ENCODE results near the gene KCTD7.
"Not testable (repeated sequence)": the region's sequence is repeated elsewhere in the genome, so short reads cannot be mapped to it uniquely, and the experiment has no call there.

Gene KCTD7

DNA sequence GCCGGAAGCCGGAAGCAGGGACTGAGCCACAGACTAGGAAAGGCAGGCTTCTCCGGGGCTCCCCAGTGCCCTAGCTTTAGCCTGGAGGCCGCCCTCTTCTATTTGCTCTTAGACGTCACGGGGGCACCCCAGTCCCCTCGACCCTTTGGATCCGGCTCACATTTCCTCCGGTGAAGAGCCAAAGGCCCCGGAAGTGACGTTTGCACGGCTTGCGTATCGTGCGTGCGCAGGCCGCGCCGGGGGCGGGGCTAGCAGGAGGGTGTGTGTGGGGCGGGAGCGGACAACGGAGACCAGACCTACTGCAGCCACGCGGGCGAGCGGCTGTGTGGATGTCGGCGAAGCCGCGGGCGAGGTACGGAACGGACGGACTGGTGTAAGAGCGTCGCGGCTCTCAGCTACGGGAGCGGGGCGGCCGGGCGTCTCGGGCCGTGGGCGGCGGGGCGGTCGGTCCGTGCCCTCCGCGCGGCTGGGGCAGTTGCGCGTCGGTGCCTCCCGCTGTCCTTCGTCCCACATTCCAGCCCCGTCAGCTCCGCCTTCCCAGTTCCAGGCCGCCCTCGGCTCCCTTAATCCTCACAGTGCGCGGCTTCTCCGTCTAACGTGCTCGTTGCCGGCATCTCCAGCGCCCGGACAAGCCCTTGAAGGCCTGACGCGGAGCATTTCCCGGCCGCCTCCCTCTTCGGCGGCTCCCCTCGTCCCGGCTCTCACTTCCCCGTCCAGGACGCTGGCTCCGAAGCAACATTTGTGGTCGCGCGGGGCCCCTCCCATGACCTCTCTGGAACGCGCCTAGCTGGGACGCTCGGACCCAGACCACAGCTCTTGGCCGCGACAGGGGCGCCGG lies 25.8 kb downstream of the KCTD7 start:
- DNase-seq (ENCODE audit: low read depth in 3 of 3) = peak; percentile 94 to 98 (median 95)

DNA sequence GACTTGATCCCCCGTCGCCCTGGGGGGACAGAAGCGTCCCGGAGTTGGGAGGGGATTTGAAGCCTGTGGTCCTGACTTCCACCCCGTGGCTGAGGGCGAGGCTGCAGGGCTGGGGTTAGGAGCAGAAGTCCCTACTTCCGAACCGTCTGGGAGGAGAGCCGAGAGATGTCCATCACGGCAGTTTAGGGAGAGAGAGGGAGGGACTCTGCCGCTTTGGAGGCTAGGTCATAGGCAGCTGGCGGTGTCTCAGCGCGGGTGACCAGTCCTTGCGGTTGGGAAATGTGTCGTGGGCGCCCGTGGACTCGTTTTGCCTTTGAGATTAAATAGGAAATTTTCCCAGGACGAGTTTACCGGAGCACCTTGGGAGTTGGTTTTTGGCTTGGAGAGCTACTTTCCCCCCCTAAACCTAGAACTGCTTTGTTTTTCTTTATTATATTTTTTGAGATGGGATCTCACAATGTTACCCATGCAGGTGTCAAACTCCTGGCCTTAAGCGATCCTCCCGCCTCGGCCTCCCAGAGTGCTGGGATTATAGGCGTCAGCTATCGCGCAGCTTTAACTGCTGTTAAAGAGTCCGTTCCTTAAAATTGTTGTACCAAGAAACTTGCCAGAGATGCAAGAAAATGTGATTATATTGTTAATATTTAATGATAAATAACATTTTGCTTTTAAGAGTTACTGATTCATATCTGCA lies 26.6 kb downstream of the KCTD7 start:
- DNase-seq (ENCODE audit: low read depth in 3 of 3) = not testable (repeated sequence)

DNA sequence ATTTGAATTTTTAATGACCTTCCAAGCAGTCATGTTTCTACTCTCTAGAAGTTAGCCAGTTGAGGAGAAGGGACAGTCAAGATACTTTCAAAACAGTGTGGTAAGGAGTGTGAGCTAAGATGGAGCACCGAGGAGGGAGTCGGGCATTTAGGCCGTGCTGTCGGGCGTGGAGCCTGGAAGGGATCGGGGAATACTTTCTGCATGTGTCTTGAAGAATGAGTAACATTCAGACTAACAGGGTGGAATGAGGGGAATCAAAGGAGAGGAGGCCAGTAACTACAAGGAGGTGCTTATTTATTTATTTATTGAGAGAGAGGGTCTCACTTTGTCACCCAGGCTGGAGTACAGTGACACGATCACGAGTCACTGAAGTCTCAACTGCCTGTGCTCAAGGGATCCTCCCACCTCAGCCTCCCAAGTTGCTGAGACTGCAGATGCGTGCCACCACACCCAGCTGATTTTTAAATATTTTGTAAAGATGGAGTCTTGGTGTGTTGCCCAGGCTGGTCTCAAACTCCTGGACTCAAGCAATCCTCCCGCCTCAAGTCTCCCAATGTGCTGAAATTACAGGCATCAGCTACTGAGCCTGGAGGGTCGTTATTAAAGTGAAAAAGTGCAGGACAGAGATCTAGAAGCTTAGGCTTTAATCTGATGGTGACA lies 27.3 kb downstream of the KCTD7 start:
- DNase-seq (ENCODE audit: low read depth in 3 of 3) = not testable (repeated sequence)

- no peak for DNase-seq (ENCODE audit: low read depth in 3 of 3)
Observed at GRCh38 chr7:66657798-66658197, 29.1 kb downstream of the KCTD7 start.

DNA sequence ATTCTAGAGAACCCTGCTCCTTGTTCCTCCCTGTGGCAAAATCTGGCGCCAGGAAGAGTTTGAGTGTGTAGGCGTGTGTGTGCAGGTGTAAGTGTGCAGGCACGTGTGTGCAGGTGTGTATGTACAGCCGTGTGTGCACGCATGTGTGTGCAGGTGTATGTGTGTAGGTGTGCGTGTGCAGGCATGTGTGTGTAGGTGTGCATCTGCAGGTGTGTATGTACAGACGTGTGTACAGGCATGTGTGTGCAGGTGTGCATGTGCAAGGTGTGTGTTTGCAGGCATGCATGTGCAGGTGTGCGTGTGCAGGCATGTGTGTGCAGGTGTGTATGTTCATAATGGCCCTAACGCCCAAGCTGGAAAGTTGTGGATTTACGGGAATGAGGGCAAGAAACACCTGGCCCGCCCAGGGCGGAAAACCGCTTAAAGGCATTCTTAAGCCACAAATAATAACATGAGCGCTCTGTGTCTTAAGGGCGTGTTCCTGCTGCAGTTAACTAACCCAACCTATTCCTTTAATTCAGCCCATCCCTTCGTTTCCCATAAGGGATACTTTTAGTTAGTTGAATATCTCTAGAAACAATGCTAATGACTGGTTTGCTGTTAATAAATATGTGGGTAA lies 34.1 kb downstream of the KCTD7 start:
- no peak for DNase-seq (ENCODE audit: low read depth in 3 of 3)

- no peak for DNase-seq (ENCODE audit: low read depth in 3 of 3)
Observed at GRCh38 chr7:66664590-66665293, 36.1 kb downstream of the KCTD7 start.

DNA sequence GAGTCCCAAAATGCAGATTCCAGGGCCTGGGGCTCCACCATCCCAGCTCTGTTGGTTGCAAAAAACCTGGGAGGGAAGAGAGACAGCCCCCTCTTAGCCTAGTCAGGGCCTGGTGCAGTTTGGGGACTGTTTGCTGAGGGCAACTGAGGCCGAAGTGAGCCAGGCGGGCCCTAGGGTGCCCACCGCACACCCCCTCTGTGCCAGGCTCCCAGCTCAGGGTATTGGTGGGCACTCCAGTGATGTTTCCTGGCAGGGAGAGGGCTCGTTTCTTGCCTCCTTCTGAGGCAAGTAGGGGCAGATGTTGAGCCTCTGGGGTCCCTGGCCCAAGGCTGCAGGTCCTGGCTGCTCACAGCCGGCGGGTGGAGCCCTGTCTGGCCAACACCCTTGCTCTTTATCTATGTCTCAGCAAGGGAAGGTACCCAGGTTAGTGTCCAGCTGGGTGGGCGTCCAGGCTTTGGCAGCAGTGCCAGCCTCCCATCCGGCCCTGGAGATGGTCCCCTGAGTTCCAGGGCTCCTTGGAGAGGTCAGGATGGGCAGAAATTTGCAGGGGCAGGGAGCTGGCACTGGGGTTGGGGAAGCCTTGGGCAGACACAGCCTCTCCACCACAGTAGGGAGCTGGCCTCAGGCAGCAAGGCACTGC lies 37.8 kb downstream of the KCTD7 start:
- no peak for DNase-seq (ENCODE audit: low read depth in 3 of 3)

GRCh38 chr7:66667023-66667728 lies 38.5 kb downstream of the KCTD7 start:
- DNase-seq (ENCODE audit: low read depth in 3 of 3) = no peak

DNA sequence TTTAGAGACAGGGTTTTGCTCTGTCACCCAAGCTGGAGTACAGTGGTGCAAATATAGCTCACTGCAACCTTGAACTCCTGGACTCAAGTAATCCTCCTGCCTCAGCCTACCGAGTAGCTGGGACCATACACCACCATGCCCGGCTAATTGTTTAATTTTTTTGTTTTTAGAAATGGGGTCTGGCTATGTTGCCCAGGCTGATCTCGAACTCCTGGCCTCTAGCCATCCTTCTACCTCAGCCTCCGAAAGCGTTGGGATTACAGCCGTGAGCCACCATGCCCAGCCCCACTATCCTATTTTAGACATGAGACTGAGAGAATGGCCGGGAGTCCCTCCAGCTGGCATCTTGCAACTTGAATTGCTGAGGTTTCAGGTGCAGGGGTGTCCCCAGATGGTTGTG lies 39.4 kb downstream of the KCTD7 start:
- no peak for DNase-seq (ENCODE audit: low read depth in 3 of 3)

DNA sequence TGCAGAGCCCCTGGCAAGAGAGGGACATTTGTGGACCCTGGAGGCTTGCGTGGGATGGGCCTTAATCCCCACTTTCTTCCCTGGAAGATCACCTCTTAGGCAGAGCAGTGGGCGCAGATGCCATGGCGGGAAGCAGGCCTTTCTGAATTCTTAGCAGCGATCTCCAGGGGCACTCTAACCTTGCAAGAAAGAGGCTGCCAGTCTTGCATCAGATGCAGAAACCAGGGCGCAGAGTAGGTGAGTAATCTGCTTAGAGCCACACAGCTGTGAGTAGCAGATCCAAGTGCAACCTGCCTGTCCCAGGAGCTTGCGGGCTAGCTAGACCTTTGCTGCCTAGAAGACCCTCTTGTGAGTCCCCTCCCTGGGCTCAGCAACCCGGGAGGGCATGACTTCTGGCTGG lies 40.0 kb downstream of the KCTD7 start:
- no peak for DNase-seq (ENCODE audit: low read depth in 3 of 3)

DNA sequence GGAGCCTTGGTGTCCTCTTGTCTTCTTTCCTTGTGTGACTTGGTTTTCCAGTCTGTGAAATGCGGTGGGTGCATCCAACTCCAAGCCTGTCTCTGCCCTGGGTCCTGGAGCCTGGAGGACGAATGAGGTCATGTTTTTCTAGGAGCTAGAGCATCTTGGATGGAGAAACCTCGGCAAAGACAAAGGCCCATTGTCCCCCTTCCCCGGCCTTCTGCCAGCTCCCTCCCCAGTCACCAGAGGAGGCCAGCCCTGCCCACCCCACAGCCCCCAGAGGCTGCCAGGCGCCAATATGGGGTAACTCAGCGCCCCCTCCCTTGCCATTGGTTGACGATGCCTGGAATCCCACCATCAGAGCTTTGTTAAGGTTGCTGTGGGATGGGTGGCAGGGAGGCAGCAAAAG lies 40.4 kb downstream of the KCTD7 start:
- DNase-seq (ENCODE audit: low read depth in 3 of 3) = no peak

DNA sequence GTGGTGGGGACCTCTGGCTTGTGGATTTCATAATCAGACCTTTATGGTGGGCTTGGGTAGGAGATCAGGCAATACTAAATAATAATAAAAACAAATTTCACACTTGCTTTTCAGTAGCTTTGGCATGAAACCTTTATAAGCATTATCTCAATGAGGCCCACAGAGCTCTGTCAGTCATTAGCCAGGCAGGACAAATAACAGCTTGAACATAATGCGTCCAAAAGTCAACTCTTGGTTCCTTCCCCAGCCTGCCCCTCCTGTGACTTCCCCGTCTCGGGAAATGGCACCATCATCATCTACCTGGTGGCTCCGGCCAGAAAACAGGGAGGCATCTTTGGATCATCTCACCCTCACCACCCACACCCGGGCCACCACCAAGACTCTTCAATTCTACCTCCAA lies 40.8 kb downstream of the KCTD7 start:
- DNase-seq (ENCODE audit: low read depth in 3 of 3) = no peak

- DNase-seq (ENCODE audit: low read depth in 3 of 3) = no peak
Observed at GRCh38 chr7:66671034-66671433, 42.4 kb downstream of the KCTD7 start.

DNA sequence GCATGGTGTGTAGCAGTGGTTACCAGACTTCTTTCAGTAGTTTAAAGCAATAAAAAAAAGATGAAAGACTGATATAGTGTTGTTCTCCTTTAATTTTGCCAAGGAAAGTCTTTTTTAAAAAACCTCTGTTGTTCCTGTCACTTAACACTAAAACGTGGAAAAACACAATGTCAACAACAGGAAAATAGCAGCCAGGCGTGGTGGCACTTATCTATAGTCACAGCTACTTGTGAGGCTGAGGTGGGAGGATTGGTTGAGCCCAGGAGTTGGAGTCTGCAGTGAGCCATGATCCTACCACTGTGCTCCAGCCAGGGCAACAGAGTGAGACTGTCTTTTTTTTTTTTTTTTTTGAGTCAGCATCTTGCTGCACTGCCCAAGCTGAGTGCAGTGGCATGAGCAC lies 42.8 kb downstream of the KCTD7 start:
- DNase-seq (ENCODE audit: low read depth in 3 of 3) = not testable (repeated sequence)

DNA sequence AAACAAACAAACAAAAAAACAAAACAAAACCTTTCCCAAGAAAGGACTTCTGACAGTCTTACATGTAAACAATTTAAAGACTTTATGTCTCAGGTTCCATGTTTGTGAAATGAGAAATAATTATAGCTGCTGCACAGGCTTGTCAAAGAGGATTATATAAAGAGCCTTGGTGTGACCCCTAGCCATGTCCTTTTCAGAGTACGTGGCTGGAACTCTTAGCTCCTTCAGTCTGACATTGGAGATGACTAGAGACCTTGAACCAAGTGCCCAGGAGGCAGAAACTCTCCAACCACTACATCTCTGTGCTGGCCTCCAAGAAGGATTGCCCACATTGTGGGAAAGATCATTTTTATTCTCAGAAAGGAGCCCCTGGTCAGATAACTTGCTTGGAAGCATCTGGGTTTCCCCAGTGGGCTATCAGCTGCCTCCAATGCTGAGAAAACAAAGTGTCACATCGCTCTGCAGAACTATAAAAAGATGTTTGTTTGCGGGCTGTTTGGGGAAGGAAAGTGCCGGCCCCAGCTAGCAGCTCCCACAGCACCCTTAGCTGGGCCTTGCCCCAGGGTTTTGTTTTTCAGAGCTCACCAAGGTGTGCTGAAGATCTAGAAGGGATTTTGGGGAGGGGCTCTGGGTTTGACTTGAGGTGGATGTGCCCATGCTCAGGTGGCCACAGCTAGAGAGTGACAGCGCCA lies 43.9 kb downstream of the KCTD7 start:
- not testable (repeated sequence) for DNase-seq (ENCODE audit: low read depth in 3 of 3)

DNA sequence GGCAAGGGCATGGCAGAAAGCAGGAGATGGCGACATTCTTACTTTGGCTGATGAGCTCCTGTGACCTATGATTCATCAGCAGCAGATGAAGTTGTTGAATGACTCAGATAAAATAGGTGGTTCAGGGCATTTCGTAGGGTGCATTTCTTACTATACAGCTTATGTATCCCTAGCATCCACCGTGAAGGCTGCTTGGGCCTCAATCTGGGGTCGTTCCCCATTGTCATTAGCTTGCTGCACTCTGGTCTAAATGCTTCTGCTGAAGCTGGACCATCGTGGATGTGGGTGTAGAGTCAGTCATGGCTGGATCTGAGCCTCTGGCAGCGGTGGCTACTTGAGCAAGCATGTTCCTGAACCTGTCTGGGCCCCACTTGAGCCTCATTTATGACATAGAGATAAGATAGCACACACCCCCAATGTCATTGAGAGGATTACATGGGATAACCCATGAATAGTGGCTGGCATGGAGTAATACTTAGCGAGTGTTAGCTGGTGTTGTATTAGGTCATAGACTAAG lies 44.5 kb downstream of the KCTD7 start:
- DNase-seq (ENCODE audit: low read depth in 3 of 3) = not testable (repeated sequence)

DNA sequence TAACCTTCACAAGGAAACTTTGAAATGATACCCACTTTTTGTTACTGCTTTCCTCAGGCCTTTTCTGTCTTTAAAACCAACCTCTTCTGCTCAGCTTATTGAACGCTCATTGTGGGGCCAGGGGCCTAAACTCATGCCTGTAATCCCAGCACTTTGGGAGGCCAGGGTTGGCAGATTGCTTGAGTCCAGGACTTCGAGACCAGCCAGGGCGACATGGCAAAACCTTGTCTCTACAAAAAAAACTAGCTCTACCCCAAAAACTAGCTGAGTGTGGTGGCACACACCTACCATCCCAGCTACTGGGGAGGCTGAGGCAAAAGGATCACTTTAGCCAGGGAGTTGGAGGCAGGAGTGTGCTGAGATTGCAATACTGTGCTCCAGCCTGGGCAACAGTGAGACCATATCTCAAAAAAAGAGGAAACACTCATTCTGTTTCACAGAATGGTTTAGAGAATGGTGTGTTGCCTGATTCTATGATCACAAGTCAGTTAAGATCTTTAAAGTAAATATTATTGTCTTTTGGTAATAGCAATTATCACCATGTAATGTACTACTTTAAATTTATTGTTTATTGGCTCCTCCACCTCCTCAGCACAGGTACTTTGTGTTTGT lies 51.1 kb downstream of the KCTD7 start:
- DNase-seq (ENCODE audit: low read depth in 3 of 3) = no peak

DNA sequence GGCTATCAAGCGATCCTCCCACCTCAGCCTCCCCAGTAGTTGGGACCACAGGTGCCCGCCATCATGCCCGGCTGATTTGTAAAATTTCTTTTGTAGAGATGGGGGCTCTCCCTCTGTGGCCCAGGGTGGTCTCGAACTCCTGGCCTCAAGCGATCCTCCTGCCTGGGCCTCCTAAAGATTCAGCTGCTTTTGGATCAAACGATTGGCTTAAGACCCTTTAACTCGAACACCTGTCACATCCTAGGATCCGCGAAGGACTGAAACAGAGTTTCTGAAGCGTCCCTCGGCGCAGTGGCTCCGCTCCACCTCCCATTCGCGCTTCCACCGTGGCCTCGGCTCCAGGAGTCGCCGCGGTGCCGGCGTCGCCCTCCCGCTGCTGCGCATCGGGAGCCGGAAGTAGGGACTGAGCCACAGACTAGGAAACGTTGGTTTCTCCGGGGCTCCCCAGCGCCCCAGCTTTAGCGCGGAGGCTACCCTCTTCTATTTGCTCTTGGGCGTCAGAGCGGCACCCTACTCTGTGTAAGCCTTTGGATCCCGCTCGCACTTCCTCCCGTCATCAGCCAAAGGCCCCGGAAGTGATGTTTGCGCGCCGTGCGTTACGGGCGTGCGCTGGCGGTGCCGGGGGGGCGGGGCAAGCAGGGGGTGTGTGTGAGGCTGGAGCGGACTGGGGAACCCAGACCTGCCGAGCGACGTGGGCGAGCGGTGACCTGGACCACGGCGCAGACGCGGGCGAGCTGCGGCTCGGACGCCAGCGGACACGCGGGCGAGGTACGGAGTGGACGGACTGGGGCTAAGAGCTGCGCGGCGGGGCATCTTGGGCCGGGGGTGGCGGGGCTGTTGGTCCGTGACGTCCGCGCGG lies 53.0 kb downstream of the KCTD7 start:
- DNase-seq (ENCODE audit: low read depth in 3 of 3) = peak; percentile 89 to 96 (median 90)
